Caco-2 (cell line): Measurements from ENCODE around the gene IQCK. TPM values are rescaled to one million over a fixed set of nuclear protein-coding genes. Genes with fewer than 3 reads are reported as not detected.

ENCODE experiments used
- BruUV-seq: library from RNA; stranded (reverse); fragments of 400-500 nt; replicated peaks from 2 replicates; lab custom pipeline; 2021; lab: Mats Ljungman, UMichigan
- CTCF ChIA-PET: fragments of 300-600 bp; sonication (Branson Sonifier 250); formaldehyde crosslinking; loops from one replicate; lab custom pipeline; 2022; ENCODE audit warnings: antibody characterized with exemption; lab: Charles Lee
- POLR2A ChIA-PET: fragments of 300-600 bp; sonication (Branson Sonifier 250); formaldehyde crosslinking; loops from one replicate; lab custom pipeline; 2022; ENCODE audit warnings: antibody characterized with exemption; lab: Charles Lee
- DNase-seq, 2 experiments: peaks; one replicate each; pipeline versions ENCODE4 v3.0.0 to v3.0.0-alpha.2; 2020 to 2022
- H3K27me3 ChIP-seq: replicated peaks from 2 replicates; pipeline ENCODE4 v1.6.0; 2011; ENCODE audit warnings: low read length; ENCODE audit not compliant: control insufficient read depth, insufficient read depth
- H3K36me3 ChIP-seq: 2 replicates; pipeline ENCODE4 v1.5.1; 2011; ENCODE audit warnings: low read length; ENCODE audit not compliant: control insufficient read depth, insufficient read depth
- H3K4me1 ChIP-seq: fragments of 250-450 bp; sonication (Bioruptor Pico); 2 replicates; pipeline ENCODE4 v1.5.1; 2020; ENCODE audit warnings: mild to moderate bottlenecking
- H3K4me3 ChIP-seq: 2 replicates; pipeline ENCODE4 v1.5.1; 2011; ENCODE audit warnings: low read depth, mild to moderate bottlenecking, control low read depth, low read length
- H3K9me3 ChIP-seq: fragments of 250-450 bp; sonication (Bioruptor Pico); 2 replicates; pipeline ENCODE4 v1.5.1; 2020; ENCODE audit warnings: mild to moderate bottlenecking, moderate library complexity
- H3K27ac Mint-ChIP-seq: one replicate; pipeline ENCODE4 v1.8.0; 2022; ENCODE audit warnings: mixed read lengths; ENCODE audit not compliant: unreplicated experiment
- H3K27me3 Mint-ChIP-seq: one replicate; pipeline ENCODE4 v1.8.0; 2022; ENCODE audit warnings: mixed read lengths; ENCODE audit not compliant: insufficient read depth, unreplicated experiment
- H3K36me3 Mint-ChIP-seq: one replicate; pipeline ENCODE4 v1.8.0; 2022; ENCODE audit warnings: mild to moderate bottlenecking, mixed read lengths; ENCODE audit not compliant: insufficient read depth, unreplicated experiment
- H3K4me1 Mint-ChIP-seq: one replicate; pipeline ENCODE4 v1.8.0; 2022; ENCODE audit warnings: low read depth, mixed read lengths; ENCODE audit not compliant: unreplicated experiment
- H3K4me3 Mint-ChIP-seq: one replicate; pipeline ENCODE4 v1.8.0; 2022; ENCODE audit warnings: mild to moderate bottlenecking, moderate library complexity, mixed read lengths; ENCODE audit not compliant: unreplicated experiment
- H3K9me3 Mint-ChIP-seq: one replicate; pipeline ENCODE4 v1.8.0; 2022; ENCODE audit warnings: mixed read lengths; ENCODE audit not compliant: unreplicated experiment
- intact Hi-C: fragments of 100-400 bp; cut with micrococcal nuclease; formaldehyde crosslinking; loops from one replicate; pipeline ENCODE4 v1.10.0; 2022; ENCODE audit not compliant: unreplicated experiment
- total RNA-seq: library from RNA; stranded (reverse); gene quantifications from 2 replicates; pipeline ENCODE4 v1.2.3, GENCODE V29; 2022
- TF ChIP-seq, protein P1 (sequence below), 2 experiments: fragments of 200-600 bp in 1 of 2; IDR thresholded peaks; 1 replicate in 1 of 2; 2 replicates in 1 of 2; pipeline versions ENCODE4 v1.5.1 to v1.8.0; 2011 to 2022; ENCODE audit warnings: antibody characterized with exemption in 1 of 2, control low read depth in 1 of 2, inconsistent platforms in 1 of 2, low read depth in 1 of 2, low read length in 1 of 2, mild to moderate bottlenecking in 1 of 2, moderate library complexity in 1 of 2; ENCODE audit not compliant: insufficient read depth in 1 of 2, severe bottlenecking in 1 of 2, unreplicated experiment in 1 of 2

IQCK gene
- total RNA-seq, 1 experiment from 2014 or later: 2.0 TPM

DNA sequence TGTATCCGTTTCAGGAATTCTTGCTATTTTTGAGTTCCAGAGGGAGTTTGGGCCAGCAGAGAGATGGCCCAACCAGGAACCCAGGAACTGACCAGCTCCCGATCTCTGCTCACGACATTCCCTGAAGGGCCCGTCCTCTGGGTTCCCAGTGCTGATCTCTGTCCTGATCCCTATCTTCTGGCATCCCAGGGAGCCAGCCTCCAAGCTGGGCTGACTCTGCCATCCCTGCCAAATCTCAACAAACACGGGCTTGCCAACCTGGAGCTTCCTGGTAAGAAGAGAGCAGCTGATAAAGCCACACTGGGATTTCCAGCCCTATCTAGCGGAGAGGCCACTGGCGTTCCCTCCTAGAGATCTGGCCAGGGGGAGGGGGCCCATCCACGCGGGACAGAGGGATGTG, 150.3 kb downstream of the IQCK start:
- Mint-ChIP-seq H3K36me3 (peaks cover 24% of the 10 kb centered on the region), H3K4me3 (no peak overlapping the region), H3K27me3 (no peaks in the 10 kb centered on the region), H3K9me3 (no peaks in the 10 kb centered on the region), H3K4me1 (no peaks in the 10 kb centered on the region), H3K27ac (no peak overlapping the region)
- intact Hi-C loops: no loop called here
- no peak for DNase-seq
- H3K4me1 ChIP-seq: no peaks in the 10 kb centered on the region
- TF ChIP-seq, protein P1, sequence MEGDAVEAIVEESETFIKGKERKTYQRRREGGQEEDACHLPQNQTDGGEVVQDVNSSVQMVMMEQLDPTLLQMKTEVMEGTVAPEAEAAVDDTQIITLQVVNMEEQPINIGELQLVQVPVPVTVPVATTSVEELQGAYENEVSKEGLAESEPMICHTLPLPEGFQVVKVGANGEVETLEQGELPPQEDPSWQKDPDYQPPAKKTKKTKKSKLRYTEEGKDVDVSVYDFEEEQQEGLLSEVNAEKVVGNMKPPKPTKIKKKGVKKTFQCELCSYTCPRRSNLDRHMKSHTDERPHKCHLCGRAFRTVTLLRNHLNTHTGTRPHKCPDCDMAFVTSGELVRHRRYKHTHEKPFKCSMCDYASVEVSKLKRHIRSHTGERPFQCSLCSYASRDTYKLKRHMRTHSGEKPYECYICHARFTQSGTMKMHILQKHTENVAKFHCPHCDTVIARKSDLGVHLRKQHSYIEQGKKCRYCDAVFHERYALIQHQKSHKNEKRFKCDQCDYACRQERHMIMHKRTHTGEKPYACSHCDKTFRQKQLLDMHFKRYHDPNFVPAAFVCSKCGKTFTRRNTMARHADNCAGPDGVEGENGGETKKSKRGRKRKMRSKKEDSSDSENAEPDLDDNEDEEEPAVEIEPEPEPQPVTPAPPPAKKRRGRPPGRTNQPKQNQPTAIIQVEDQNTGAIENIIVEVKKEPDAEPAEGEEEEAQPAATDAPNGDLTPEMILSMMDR (IDR thresholded peaks at IDR 0.05; ENCODE audit: insufficient read depth in 1 of 2, low read depth in 1 of 2, low read length in 1 of 2, severe bottlenecking in 1 of 2, unreplicated experiment in 1 of 2): no peak
- H3K4me3 ChIP-seq: no peak overlapping the region
- ChIA-PET CTCF (no interaction called here), POLR2A (no interaction called here)
- H3K36me3 ChIP-seq: no peaks in the 10 kb centered on the region
- no peaks in the 10 kb centered on the region for H3K27me3 ChIP-seq
- BruUV-seq: no TSS peak
- H3K9me3 ChIP-seq: no peaks in the 10 kb centered on the region

DNA sequence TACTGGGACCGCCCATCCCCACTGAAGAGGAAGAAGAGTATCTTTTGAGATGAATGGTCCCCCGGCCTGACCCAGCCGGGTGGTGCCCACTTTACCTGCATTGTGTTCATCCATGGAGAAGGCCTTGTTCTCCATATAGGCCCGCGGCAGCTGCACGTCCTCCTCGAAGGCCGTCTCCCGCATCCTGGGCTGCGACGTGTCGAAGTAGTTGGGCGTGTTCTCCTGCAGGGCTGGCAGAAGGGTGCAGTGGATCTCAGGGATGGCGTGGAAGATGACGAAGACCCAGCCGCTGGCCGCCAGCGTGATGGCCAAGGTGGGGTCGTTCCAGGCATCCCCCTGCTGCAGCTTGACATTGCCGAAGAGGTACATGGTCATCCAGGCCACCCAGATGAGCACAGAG, 153.7 kb downstream of the IQCK start:
- CTCF ChIA-PET: no interaction called here
- intact Hi-C loops: no loop called here

DNA sequence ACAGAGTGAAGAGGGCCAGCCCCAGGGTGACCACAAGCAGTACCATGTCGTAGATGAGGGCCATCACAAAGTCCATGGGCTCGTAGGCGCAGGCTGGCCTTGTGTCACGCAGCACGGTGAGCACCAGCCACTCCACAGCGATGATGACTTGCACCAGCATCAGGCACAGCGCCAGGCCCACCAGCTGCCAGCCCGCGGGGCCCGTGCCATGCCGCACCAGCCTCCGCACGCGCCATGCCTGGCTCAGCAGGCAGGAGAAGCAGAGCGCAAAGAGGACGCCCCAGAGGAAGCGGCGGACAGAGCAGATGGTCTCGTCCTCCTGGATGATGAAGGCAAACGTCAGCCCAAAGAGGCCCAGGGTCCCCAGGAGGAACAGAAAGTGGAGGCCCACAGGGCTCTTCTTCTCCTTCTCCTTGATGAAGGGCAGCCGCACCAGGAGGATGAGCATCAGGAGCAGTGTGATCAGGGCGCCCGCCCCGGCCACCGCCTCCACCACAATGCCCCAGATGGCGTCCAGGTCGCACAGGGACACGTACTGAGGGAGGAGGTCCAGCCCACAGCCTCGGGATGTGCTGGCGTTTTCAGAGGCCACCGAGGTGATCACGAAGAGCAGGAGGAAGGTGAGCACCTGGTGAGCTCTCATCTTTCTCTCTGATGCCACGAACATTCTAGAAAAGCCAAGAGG, 154.2 kb downstream of the IQCK start:
- no peaks in the 10 kb centered on the region for H3K9me3 Mint-ChIP-seq
- no peak for DNase-seq
- H3K27ac Mint-ChIP-seq: no peak overlapping the region
- TF ChIP-seq, protein P1 (IDR thresholded peaks at IDR 0.05; ENCODE audit: insufficient read depth in 1 of 2, low read depth in 1 of 2, low read length in 1 of 2, severe bottlenecking in 1 of 2, unreplicated experiment in 1 of 2): no peak
- Histone ChIP-seq H3K4me3 (no peak overlapping the region), H3K36me3 (no peaks in the 10 kb centered on the region), H3K4me1 (no peaks in the 10 kb centered on the region), H3K9me3 (no peaks in the 10 kb centered on the region), H3K27me3 (no peaks in the 10 kb centered on the region)
- ChIA-PET POLR2A (no interaction called here), CTCF (no interaction called here)
- H3K4me1 Mint-ChIP-seq: no peaks in the 10 kb centered on the region
- intact Hi-C loops: no loop called here
- BruUV-seq: no TSS peak
- H3K36me3 Mint-ChIP-seq: peaks cover 24% of the 10 kb centered on the region
- H3K4me3 Mint-ChIP-seq: no peak overlapping the region
- H3K27me3 Mint-ChIP-seq: no peaks in the 10 kb centered on the region

More for the DNA sequence above, 153.7 kb downstream of the IQCK start:
- Mint-ChIP-seq H3K4me1 (no peaks in the 10 kb centered on the region), H3K36me3 (peaks cover 24% of the 10 kb centered on the region), H3K4me3 (no peak overlapping the region), H3K9me3 (no peaks in the 10 kb centered on the region), H3K27ac (no peak overlapping the region), H3K27me3 (no peaks in the 10 kb centered on the region)
- Histone ChIP-seq H3K9me3 (no peaks in the 10 kb centered on the region), H3K27me3 (no peaks in the 10 kb centered on the region), H3K36me3 (no peaks in the 10 kb centered on the region), H3K4me3 (no peak overlapping the region), H3K4me1 (no peaks in the 10 kb centered on the region)
- POLR2A ChIA-PET: no interaction called here
- no peak for DNase-seq
- TF ChIP-seq, protein P1 (IDR thresholded peaks at IDR 0.05; ENCODE audit: insufficient read depth in 1 of 2, low read depth in 1 of 2, low read length in 1 of 2, severe bottlenecking in 1 of 2, unreplicated experiment in 1 of 2): no peak
- no TSS peak for BruUV-seq
